HG03432 (cell line): ENCODE data around the gene TERC.

Experiments used
- ATAC-seq: cut with Tn5 transposase; IDR thresholded peaks from one replicate; pipeline ENCODE4 v1.9.1; 2021; ENCODE audit warnings: mild to moderate bottlenecking, moderate library complexity; ENCODE audit not compliant: unreplicated experiment

Gene TERC

DNA sequence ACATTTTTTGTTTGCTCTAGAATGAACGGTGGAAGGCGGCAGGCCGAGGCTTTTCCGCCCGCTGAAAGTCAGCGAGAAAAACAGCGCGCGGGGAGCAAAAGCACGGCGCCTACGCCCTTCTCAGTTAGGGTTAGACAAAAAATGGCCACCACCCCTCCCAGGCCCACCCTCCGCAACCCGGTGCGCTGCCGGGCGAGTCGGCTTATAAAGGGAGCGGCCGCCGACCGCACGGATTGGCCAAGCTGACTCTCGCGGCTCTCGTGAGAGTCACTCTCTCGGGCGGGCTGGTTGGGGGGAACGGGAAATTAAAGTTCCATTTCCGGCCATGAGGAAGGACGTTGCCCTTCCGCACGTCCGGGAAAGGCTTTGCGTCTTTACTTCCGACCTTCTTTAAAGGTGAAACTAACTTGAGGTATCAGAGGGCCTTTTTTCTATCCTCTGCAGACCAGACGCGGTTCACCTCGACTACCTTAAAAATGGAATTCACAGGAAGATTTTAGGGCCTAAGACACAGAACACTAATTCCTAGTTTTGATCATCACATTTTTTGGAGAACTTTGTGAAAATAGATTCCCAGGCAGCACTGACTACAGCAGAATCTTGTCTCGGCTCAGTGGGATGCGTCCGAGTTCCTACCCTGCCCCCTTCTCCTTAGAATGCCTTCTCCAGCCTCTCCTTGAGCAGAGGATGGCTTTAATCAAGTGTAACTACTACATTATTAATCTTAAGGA, at the start of gene TERC:
TSS of gene TERC (minus strand) at position 179 of the 731 bp plus-strand sequence.
- ATAC-seq = peak; percentile 82

DNA sequence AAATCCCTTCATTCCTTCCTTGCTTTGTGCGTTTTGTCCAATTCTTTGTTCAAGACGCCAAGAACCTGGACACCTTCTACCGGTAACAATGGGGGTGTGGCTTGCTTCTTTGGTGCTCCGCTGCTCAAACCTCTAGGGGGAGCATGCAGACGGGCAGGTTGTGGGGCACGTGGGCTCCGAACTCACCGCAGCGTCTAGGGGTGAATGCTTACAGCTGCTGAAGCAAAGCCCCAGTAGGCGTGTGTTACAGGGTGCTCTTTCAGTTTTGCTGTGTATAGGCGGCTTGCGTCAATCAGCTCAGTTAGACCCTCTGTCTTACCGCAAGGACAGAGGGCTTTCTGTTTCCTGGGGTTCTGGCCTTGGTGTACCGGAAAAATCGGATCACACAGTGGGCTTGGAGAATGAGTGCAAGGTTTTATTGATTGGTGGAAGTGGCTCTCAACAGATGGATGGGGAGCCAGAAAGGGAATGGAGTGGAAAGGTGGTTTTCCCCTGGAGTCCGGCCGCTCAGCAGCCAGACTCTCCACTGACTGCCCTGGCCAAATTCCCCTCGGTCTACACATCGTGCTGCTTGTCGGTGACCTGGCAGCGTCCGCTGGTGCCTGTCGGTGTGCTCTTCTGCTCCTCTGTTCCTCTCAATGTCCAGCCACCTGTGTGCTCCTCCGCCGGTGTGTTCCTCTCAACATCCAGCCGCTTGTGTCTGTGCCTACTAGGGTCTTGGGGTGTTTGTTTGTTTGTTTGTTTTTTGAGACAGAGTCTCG, 49.1 kb upstream of the TERC start:
- ATAC-seq = peak; percentile 83

GRCh38 chr3:169813278-169813677, 48.4 kb upstream of the TERC start:
- ATAC-seq = no peak

- ATAC-seq = peak; percentile 77
Measured at GRCh38 chr3:169812332-169813235, 47.7 kb upstream of the TERC start, which contains the start of the genes LRRC34 and LRRIQ4. Gene LRRC34 (minus strand): TSS chr3:169812904. CDS start chr3:169812548, 356 bp downstream. Gene LRRIQ4 (plus strand): TSS chr3:169812870. CDS start chr3:169821922, 9,052 bp downstream.

DNA sequence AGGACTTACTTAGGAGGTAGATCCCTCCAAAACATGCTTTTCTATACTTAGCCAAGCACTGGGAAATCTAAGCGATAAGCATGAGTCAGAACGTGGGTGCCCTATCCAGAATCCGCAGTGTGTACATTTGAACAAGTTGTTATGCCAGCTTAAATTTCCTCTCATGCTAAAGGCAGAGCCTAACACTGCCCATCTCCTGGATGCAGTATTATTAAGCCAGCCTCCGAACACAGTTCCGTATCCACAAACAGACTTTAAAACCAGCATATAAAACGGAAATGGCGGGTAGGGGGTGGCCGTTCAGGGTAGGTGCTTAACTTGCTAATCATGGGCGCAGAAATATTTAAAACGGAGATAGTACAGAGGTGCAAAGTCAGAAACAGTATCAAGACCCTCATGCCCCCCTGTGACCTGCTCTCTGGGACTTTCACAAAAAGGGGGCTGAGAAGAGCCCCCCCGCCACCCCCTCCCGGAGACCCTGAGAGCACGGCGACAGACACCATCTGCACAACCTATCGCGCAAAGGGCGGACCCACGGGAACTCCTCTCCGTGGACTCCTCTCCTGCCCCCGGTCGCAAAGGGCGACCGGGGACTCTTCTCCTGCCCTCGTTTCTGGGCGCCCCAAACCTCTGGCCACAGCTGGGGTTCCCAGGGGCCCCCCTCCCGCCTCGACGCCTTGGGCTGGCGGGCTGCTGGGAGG, 46.9 kb upstream of the TERC start:
- peak; percentile 16 for ATAC-seq

DNA sequence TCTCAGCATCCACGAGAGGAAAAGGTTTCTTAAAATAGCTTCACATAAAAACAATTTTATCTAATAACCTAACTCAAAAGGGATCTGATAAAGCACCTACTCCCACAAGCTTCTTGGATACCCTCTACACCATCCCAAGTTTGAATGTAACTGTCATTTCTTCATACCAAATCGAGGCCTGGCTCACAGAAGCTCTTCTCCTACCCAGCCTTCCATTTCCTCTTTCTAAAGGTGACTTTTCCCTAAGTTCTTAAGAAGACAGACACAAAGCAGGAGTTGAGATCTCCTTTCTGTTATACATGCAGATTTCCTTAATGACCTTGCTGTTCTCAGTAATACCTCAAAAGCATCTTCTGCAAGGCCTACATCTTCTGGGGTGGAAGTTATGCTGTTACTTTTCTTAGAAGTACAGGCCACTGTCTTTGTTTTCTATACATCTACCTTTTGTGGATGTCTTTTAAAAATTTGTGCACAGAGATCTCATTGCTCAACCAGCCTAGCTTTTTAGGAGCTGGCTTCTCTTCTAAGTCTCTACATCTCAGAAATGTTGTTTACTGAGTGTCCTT, 44.5 kb upstream of the TERC start:
- ATAC-seq = no peak

DNA sequence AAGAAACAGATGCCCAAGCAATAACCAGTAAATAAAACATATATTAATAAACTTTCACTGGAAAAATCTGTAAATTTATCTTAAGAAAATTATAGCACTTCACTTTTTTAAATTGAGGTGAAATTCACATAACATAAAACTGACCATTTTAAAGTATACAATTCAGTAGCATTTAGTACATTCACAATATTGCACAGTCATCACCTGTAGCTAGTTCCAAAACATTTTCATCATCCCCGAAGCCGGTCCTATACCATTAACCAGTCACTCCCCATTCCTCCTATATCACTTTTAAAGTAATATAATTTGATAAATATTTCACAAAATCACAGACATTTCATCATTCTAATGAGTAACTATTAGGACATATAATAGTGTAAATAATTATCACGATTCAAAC, 39.8 kb upstream of the TERC start:
- ATAC-seq = no peak

DNA sequence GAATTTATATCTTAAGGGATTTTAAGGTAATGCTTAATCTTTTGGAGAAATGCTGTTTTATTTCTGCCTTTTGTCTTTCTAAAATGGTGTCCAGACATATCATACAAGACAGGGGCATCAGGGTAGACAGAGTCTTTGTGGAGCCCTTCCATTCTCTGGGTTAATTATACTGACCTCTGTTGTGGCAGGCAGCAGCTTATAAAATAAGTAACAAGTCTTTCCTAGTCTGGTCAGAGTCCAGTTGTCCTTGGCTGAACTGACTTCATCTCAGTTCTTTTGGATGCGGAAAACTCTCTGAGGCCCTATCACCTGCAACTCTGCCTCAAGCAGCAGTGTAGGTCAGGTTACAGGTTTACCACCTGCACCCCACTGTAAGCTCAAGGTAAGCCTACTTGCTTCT, 27.5 kb upstream of the TERC start:
- no peak for ATAC-seq

DNA sequence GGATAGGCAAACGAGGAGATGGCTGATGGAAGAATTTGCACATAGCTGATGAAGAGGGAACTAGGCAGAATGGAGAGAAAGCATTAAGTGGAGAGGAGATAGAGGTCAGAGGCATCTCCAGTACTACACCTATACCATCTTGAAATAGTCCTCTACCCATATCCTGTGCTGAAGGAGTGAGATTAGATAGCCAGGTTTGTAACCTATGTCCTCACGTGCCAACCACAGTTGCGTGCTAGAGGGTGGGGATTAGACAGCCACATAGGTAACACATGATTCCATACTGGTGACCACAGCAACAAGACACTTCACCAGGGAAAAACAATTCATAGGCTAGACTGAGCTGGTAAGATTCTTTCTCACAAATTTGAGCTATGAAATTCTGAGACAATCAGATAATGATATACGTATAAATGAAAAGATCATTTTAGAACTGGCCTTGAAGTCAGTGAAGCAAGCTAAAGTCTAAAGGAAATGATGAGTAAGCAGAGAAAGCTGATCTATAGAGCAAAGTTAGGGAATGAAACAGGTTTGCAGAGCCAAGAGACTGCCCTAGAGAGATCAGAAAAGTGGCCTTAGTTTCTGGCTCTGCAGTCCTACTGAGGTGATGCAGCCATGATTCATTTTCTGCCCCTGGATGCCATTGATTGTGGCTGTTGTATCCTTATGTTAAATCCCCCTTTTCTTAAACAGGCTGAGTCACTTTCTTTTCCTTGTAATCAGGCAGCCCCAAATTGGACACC, 26.0 kb upstream of the TERC start:
- no peak for ATAC-seq

- ATAC-seq = no peak
Measured at GRCh38 chr3:169790219-169790618, 25.4 kb upstream of the TERC start.

- no peak for ATAC-seq
Measured at GRCh38 chr3:169787791-169788190, 22.9 kb upstream of the TERC start.

GRCh38 chr3:169787120-169787519, 22.3 kb upstream of the TERC start:
- no peak for ATAC-seq

GRCh38 chr3:169781209-169781855, 16.5 kb upstream of the TERC start:
- ATAC-seq = no peak

- ATAC-seq = no peak
Measured at GRCh38 chr3:169780742-169781141, 15.9 kb upstream of the TERC start.

DNA sequence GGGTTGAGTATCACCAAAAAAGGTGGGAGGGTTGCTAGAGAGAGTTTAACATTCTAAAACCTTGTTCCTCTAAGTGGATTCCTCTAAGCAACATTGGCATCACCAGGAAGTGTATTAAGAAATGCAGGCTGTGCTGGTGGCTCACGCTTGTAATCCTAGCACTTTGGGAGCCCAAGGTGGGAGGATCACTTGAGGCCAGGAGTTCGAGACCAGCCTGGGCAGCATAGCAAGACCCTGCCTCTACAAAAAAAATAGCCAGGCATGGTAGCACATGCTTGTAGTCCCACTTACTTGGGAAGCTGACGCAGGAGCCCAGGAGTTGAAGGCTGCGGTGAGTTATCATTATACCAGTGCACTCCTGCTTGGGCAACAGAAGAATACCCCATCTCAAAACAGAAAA, 13.0 kb upstream of the TERC start:
- no peak for ATAC-seq

DNA sequence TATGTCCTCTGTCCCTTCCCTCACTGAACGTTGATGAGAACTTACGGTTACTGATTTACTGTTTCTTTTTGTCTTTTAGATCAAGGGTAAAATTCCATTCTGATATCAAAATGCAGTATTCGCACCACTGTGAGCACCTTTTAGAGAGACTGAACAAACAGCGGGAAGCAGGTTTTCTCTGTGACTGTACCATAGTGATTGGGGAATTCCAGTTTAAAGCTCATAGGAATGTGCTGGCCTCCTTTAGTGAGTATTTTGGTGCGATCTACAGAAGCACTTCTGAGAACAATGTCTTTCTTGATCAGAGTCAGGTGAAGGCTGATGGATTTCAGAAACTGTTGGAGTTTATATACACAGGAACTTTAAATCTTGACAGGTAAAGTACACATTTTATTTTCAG, 9.3 kb upstream of the TERC start:
- no peak for ATAC-seq

- peak; percentile 88 for ATAC-seq
Measured at GRCh38 chr3:169772897-169773816, 8.3 kb upstream of the TERC start, which contains the start of gene MYNN. Gene MYNN (plus strand): TSS chr3:169773396. CDS start chr3:169774296, 900 bp downstream.
